Stomach (tissue), 9 donors: ENCODE results near the gene DACH1. TPM values are rescaled to one million over a fixed set of nuclear protein-coding genes. Genes with fewer than 3 reads are reported as not detected.

Source experiments
- DNase-seq, 2 donors: peaks; one replicate each; pipeline versions ENCODE4 v3.0.0 to v3.0.0-alpha.2; 2013 to 2019
- H3K27ac ChIP-seq, 5 donors: fragments of 200-600 bp in 4 of 5; sonication (generic) in 4 of 5; one replicate each; pipeline ENCODE4 v1.5.1; 2013 to 2019; ENCODE audit warnings: mild to moderate bottlenecking in 1 of 5, moderate library complexity in 1 of 5
- H3K27me3 ChIP-seq, 3 donors: fragments of 200-600 bp; sonication (generic); one replicate each; pipeline ENCODE4 v1.5.1; 2017 to 2019; ENCODE audit warnings: mixed run types in 1 of 3
- H3K36me3 ChIP-seq, 4 donors: fragments of 200-600 bp; sonication (generic); 1 replicate in 3 of 4; 2 replicates in 1 of 4; pipeline ENCODE4 v1.5.1; 2016 to 2019
- H3K4me1 ChIP-seq, 4 donors: fragments of 200-600 bp; sonication (generic); one replicate each; pipeline ENCODE4 v1.5.1; 2016 to 2019
- H3K4me3 ChIP-seq, 4 donors: fragments of 200-600 bp; sonication (generic) in 3 of 4; one replicate each; pipeline ENCODE4 v1.5.1; 2016 to 2019; ENCODE audit warnings: mild to moderate bottlenecking in 1 of 4
- H3K9me3 ChIP-seq, 4 donors: fragments of 200-600 bp; sonication (generic); one replicate each; pipeline ENCODE4 v1.5.1; 2016 to 2019
- EP300 ChIP-seq: sonication (generic); formaldehyde crosslinking; IDR thresholded peaks from one replicate; pipeline ENCODE4 v1.6.1; 2017; ENCODE audit warnings: antibody characterized with exemption
- POLR2A ChIP-seq, 4 donors: fragments of 450-650 bp; IDR thresholded peaks; one replicate each; pipeline ENCODE4 v1.6.1; 2016; ENCODE audit warnings: antibody characterized with exemption in 4 of 4, control low read depth in 2 of 4, mild to moderate bottlenecking in 1 of 4, moderate library complexity in 1 of 4
- POLR2AphosphoS5 ChIP-seq, 3 donors: sonication (generic); formaldehyde crosslinking; IDR thresholded peaks; one replicate each; pipeline ENCODE4 v1.6.1; 2016; ENCODE audit warnings: antibody characterized with exemption in 3 of 3
- WGBS, 5 donors: extraction: QIAGEN DNeasy Blood & Tissue Kit in 3 of 5; methylation state at CpG; one replicate each; pipeline versions ENCODE4 v1.1.5 to v1.1.7; 2013 to 2018; 5-methylcytosine and 5-hydroxymethylcytosine counted together
- intact Hi-C: fragments of 100-400 bp; cut with DNase I; formaldehyde crosslinking; loops from one replicate; pipeline ENCODE4 v1.15.1; 2023; ENCODE audit warnings: low total_unique reads
- polyA plus RNA-seq, 3 donors: library from polyadenylated mRNA; stranded (reverse); fragments of 200-250 nt; gene quantifications; one replicate each; pipeline ENCODE4 v1.2.3, GENCODE V29; 2013
- total RNA-seq, 5 donors: library from RNA; depleted of rRNA; stranded (reverse); fragments of >200 nt; gene quantifications; one replicate each; pipeline versions ENCODE4 v1.1.0 to v1.2.3, GENCODE V29; 2014 to 2016
- TF ChIP-seq, protein P1 (sequence below), 7 experiments: fragments of 450-650 bp in 4 of 7; fragments of 200-600 bp in 3 of 7; sonication (generic) in 3 of 7; IDR thresholded peaks; one replicate each; pipeline ENCODE4 v1.5.1; 2016 to 2019; ENCODE audit warnings: antibody characterized with exemption in 7 of 7, control low read depth in 2 of 7, mild to moderate bottlenecking in 1 of 7
- donor health status: healthy with polysubstance abuse.
- donor health status: Bipolar disorder and iron deficiency.
- donor health status: healthy.

Gene DACH1
- total and polyA plus RNA-seq, 8 donors = 0.28 to 9.4 (median 2.9) TPM; not detected in 1

DNA sequence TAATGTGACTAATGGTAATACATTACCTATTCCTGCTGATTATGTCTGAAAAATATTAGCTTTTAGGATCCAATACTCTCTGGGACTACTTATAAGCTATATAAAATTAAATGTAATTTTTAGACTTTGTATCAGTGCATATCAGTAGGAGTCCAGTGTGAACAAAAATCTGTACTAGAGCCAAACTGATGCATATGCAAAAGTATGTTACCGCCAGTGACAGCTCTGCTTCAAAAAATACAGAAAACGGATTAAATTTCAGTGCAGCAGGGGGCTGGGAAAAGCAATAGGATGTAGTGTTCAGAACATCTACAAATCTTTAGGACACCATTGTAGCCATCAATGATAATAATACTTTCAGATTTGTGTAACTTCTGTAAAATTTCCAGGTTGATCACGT lies 385.5 kb downstream of the DACH1 start:
- intact Hi-C loops = no loop called here
- no peaks in the 10 kb centered on the region for H3K9me3 ChIP-seq
- no peaks in the 10 kb centered on the region for H3K4me1 ChIP-seq
- no peaks in the 10 kb centered on the region for H3K27me3 ChIP-seq
- no peak overlapping the region for H3K27ac ChIP-seq
- TF ChIP-seq EP300 = no peak
- no peak for TF ChIP-seq POLR2AphosphoS5 (IDR thresholded peaks at IDR 0.05)
- TF ChIP-seq POLR2A (IDR thresholded peaks at IDR 0.05) = no peak
- TF ChIP-seq, protein P1, sequence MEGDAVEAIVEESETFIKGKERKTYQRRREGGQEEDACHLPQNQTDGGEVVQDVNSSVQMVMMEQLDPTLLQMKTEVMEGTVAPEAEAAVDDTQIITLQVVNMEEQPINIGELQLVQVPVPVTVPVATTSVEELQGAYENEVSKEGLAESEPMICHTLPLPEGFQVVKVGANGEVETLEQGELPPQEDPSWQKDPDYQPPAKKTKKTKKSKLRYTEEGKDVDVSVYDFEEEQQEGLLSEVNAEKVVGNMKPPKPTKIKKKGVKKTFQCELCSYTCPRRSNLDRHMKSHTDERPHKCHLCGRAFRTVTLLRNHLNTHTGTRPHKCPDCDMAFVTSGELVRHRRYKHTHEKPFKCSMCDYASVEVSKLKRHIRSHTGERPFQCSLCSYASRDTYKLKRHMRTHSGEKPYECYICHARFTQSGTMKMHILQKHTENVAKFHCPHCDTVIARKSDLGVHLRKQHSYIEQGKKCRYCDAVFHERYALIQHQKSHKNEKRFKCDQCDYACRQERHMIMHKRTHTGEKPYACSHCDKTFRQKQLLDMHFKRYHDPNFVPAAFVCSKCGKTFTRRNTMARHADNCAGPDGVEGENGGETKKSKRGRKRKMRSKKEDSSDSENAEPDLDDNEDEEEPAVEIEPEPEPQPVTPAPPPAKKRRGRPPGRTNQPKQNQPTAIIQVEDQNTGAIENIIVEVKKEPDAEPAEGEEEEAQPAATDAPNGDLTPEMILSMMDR (IDR thresholded peaks at IDR 0.05) = no peak
- no peak overlapping the region for H3K4me3 ChIP-seq
- H3K36me3 ChIP-seq = no peaks in the 10 kb centered on the region
- no peak for DNase-seq
- WGBS, 5 donors = 92 to 97% (median 96%) methylated on average over 3 of the region's 3 CpGs

- Histone ChIP-seq H3K4me1 (no peaks in the 10 kb centered on the region), H3K36me3 (no peaks in the 10 kb centered on the region), H3K27ac (no peak overlapping the region), H3K4me3 (no peak overlapping the region), H3K27me3 (no peaks in the 10 kb centered on the region), H3K9me3 (no peaks in the 10 kb centered on the region)
- 70 to 82% (median 80%) methylated on average over 1 of the region's 1 CpG for WGBS, 5 donors
- intact Hi-C loops = no loop called here
- TF ChIP-seq POLR2A (IDR thresholded peaks at IDR 0.05) = no peak
- TF ChIP-seq, protein P1 (IDR thresholded peaks at IDR 0.05) = no peak
- no peak for TF ChIP-seq POLR2AphosphoS5 (IDR thresholded peaks at IDR 0.05)
- TF ChIP-seq EP300 = no peak
- no peak for DNase-seq
Observed at GRCh38 chr13:71481046-71481445, 386.0 kb downstream of the DACH1 start.

- no peak for DNase-seq
- Histone ChIP-seq H3K27me3 (no peaks in the 10 kb centered on the region), H3K4me1 (no peaks in the 10 kb centered on the region), H3K27ac (no peak overlapping the region), H3K36me3 (no peaks in the 10 kb centered on the region), H3K9me3 (no peaks in the 10 kb centered on the region), H3K4me3 (no peak overlapping the region)
- TF ChIP-seq, protein P1 (IDR thresholded peaks at IDR 0.05) = no peak
- no peak for TF ChIP-seq POLR2AphosphoS5 (IDR thresholded peaks at IDR 0.05)
- intact Hi-C loops = no loop called here
- WGBS, 5 donors = 76 to 82% (median 81%) methylated on average over 6 of the region's 6 CpGs
Observed at GRCh38 chr13:71477735-71478134, 389.3 kb downstream of the DACH1 start.

GRCh38 chr13:71474936-71475335 lies 392.1 kb downstream of the DACH1 start:
- Histone ChIP-seq H3K9me3 (no peaks in the 10 kb centered on the region), H3K4me1 (no peaks in the 10 kb centered on the region), H3K27ac (no peak overlapping the region), H3K27me3 (no peaks in the 10 kb centered on the region), H3K4me3 (no peak overlapping the region), H3K36me3 (no peaks in the 10 kb centered on the region)
- no peak for TF ChIP-seq POLR2A (IDR thresholded peaks at IDR 0.05)
- intact Hi-C loops = no loop called here
- DNase-seq = peak in 1 of 2 donors; percentile 21
- WGBS, 5 donors = 80 to 88% (median 83%) methylated on average over 3 of the region's 3 CpGs

- intact Hi-C loops = no loop called here
- Histone ChIP-seq H3K27me3 (no peaks in the 10 kb centered on the region), H3K27ac (no peak overlapping the region), H3K36me3 (no peaks in the 10 kb centered on the region), H3K4me1 (no peaks in the 10 kb centered on the region), H3K4me3 (no peak overlapping the region), H3K9me3 (no peaks in the 10 kb centered on the region)
- DNase-seq = no peak
- TF ChIP-seq EP300 = no peak
- no peak for TF ChIP-seq POLR2A (IDR thresholded peaks at IDR 0.05)
- 28 to 39% (median 33%) methylated on average over 1 of the region's 1 CpG for WGBS, 5 donors
Observed at GRCh38 chr13:71469626-71470025, 397.4 kb downstream of the DACH1 start.
